Smooth muscle cell of the brain vasculature (primary cell): ENCODE results near the gene TMEM115.
A peak's percentile ranks its signal among the peaks of the same experiment; 100 is the strongest.

ENCODE experiments used
- DNase-seq: peaks from one replicate; pipeline ENCODE4 v3.0.0-alpha.2; 2012; ENCODE audit warnings: low read depth, low spot score

The TMEM115 gene

DNA sequence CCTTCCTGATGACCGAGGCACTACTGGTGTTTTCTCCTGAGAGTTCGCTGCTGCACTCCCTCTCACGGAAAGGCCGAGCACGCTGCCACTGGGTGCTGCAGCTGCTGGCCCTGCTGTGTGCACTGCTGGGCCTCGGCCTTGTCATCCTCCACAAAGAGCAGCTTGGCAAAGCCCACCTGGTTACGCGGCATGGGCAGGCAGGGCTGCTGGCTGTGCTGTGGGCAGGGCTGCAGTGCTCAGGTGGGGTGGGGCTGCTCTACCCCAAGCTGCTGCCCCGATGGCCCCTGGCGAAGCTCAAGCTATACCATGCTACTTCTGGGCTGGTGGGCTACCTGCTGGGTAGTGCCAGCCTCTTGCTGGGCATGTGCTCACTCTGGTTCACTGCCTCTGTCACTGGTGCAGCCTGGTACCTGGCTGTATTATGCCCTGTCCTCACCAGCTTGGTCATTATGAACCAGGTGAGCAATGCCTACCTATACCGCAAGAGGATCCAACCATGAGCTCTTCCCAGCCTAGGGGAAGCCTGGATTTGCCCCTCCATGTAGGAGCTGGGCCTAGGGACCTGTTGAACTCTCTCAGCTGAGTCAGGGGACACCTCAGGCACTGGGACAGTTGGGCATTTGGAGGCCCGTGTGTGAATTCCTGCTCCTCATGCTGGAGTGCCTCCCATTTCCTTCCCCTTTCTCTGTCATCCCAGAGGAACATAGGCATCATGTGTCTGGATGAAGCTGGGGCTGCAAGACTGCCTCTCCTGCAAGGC, 5.9 kb downstream of the TMEM115 start:
- no peak for DNase-seq

DNA sequence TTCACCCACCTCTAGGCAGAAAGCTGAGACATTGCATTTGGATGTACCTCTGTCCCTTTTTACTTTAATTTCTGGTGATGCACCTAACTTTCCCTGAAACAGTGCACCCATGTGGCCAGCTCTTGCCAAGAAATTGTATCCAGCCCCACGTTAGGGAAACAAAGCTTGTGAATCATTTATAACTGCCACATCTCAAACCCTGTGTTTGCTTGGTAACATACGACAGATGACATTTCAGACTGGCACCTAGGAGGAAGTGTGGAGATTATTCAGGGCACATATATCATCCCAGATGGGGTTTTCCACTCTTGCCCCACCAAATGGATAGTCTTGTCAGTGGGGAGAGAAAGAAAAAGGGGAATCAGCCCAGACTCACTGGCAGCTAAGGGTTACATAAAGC, 6.5 kb downstream of the TMEM115 start:
- no peak for DNase-seq

DNA sequence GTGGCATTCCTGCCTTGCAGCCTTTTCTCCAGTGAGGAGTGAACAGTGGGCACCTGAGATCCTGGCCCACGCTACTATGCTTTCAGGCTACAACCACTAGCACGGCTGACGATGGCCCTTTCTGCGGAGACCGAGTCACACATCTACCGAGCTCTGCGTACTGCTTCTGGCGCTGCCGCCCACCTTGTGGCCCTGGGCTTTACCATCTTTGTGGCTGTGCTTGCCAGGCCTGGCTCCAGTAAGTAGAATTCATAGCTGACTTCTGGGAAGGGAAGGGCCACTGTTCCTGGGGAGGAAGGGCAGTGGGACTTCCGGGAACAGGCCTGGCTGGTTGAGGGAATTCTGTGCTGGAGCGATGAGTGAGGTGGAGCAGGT, 8.0 kb downstream of the TMEM115 start:
- no peak for DNase-seq

DNA sequence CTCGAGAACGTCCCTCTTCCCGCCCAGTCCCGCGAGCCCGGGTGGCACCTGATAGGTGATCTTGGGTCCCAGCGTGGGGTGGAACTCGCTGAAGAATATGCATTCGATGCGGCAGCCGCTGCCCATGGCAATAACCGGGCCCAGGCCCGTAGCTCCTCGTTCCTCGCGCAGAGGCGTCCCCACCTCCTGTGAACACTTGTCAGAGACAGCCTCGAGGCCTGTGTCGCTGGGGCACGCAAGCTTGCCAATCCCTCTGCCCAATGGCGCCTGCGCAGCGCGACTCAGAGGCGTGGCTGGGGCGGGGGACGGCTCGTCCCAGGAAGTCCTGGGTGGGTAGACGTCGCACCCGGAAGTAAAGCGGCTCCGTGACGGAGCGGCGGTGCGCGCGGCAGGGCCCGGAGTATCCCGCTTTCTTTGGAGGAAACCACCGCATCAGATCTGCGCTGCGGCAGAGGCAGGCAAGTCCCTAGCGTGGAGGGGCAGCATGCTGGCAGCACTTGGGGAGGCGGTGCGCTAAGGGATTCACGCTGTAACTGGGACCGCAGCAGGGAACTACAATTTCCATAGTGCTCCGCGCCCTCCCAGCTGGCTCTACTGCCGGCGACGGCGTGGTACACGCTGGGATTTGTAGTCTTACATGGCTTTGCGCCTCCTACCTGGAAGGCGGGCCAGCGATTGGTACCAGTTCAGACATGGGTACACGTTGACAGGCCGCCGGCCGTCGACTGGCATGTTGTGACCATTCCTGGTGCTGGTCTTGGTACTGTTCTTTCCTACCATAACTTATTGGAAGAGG, 8.6 kb downstream of the TMEM115 start, which contains the start of the genes CYB561D2 and NPRL2:
Gene CYB561D2, plus strand, starts transcription at position 336 of the 796 bp plus-strand sequence. CDS start 572 bp downstream, outside the sequence.
Gene NPRL2, minus strand, starts transcription at position 249 of the 796 bp plus-strand sequence. Its CDS starts 123 bp downstream, at position 126.
- peak; percentile 82 for DNase-seq

DNA sequence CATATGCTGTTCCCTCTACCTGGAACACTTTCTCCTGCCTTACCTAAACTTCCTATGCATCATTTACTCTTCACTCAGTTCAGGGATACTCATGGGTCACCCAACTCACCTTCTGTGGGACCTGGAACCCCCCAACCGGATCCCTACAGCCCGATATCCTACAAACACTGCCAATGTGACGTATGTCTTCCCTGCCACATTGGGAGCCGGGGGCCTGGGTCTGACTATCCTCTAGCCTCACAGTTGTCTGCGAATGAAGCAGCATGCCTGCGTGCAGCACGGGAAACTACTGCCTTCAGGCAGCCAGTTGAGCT, 9.2 kb downstream of the TMEM115 start:
- DNase-seq, result no peak

DNA sequence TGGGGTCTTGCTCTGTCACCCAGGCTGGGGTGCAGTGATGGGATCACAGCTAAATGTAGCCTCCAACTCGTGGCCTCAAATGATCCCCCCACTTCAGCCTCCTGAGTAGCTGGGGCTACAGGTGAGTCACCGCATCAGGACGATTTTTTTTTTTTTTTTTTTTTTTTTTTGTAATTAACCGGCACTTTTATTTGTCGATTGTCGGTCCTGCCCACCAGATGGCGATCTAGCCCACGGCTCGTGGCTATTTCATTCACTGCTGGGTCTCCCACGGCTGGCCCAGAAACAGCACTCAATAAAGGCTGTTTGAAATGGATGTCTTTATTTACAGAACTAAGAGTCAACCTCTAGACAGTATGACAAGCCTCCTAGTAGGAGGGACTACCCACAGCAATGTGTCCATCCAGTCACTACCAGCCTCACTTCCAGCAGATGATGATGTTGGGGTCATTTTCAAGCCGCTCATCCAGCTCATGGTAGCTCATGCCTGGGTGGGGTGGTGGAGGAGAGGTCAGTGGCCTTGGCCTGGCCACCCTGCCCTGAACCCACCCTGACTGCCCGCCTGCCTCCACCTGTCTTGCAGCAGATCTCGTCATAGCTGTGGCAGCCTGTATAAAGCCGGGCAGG, 12.0 kb downstream of the TMEM115 start:
- no peak for DNase-seq

DNA sequence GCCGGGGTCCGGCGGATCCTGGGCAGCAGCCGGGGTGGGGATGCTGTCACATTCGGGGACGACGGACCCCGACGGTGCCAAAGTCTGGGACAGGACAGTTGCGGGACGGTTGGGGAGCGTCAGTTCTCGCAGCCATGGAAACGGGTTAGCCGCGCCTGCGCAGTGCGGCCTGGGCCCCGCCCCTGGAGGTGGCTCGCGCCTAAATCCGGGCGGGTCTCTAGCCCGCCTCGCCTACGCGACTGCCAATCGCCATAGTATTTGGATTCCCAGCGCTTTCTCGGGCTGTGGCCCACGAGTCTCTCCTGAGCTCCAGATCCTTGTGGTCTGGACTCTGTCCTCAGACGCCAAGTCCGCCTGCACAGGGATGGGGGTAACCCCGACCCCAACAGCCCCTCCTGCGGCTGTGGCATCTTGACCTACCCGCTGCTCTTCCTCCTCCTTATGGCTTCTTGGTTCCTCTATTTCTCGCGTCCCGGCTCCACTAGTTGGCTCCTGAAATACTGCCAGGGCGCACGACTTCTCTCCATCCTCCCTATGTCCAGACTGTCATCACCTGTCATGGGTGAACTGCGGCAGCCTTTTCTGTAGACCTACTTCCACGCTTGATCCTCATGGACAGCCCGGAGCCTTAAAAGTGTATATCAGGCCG, 13.6 kb downstream of the TMEM115 start, which contains the start of gene ZMYND10:
Gene ZMYND10, minus strand, starts transcription at position 147 of the 649 bp plus-strand sequence. CDS start 153 bp downstream, outside the sequence.
- DNase-seq, result no peak

DNA sequence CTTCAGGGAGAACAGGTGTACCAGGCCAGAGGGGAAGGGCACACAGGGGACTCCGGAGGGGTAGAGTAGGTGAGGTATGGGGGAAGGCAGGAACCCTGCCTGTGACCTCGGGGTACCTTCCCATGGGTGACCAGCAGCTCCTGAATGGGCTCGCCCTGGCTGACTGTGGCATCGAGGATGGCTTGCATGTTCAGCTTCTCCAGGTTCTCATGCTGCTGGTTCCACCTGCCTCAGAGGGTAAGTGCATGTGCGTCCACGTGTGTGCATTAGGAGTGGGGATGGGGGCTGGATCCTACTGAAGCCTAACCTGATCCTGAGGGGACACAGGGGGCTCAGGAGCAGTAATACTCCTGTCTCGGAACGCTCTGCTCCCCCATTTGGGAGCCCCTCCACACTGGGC, 14.3 kb downstream of the TMEM115 start:
- DNase-seq, result no peak

DNA sequence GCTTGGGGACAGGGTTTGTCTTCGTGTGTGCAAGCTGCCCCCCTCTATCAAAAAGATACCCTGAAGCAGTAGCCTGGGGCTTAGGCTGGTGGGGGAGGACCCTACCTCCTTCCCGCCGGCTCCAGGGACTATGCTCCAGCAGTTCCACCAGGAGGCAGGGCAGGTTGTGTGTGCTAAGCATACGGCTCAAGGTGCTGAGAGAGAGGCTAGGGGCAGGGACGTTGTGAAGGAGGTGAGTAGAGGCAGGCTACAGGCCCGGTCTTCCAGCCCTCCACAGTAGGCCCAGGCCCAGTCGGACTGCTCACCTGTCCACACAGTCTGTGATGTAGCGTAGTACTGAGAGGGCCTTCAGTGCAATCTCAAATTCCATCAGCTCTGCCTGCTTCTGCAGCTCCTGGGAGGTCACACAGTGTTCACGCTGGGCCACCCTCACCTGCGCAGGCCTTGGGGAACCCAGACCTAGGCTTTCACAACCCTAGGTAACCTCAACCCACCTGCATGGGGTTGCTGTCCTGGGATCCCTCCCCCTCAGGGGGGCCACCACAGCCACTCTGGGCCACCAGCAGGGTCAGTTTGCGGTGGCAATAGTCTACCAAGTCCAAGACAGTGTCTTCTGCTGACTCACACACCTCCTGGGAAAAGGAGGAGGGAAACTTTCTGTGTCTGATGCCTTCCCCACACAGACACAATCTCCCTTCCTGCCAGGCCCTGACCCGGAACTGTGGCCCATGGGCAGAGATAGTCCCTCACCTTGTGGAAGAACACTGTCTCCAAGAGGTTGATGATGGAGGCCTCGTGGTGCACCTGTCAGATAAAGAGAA, 16.3 kb downstream of the TMEM115 start:
- DNase-seq, result no peak

DNA sequence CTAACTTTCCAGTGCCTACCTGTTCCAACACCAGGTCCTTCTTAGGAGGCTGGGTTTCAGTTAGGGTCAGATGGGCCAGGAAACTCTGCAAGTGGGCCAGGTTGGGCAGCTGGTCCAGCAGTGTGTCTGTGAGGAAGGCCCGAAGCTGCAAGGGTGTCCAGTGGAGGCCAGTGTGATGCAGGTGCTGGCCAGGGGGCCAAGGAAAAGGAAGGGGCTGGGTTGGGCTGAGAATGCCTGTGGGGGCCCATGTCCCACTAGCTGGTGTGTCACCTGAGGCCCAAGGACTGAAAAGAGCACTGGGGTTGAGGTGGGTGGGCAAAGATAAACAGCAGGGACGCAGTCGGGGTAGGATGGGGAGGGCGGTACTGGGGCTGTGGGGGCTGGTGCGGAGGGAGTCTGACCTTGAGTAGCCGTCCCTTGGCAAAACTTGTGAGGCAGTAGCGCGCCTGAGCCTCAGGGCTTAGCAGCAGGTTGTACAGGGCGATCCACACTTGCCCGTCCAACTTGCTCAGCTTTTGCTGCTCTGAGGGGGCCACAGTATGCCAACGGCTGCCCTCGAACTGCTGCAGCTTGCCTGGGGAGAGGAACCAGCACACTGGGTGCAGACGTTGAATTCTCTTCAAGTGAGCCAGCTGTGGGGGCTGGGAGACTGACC, 17.2 kb downstream of the TMEM115 start:
- DNase-seq, result no peak

DNA sequence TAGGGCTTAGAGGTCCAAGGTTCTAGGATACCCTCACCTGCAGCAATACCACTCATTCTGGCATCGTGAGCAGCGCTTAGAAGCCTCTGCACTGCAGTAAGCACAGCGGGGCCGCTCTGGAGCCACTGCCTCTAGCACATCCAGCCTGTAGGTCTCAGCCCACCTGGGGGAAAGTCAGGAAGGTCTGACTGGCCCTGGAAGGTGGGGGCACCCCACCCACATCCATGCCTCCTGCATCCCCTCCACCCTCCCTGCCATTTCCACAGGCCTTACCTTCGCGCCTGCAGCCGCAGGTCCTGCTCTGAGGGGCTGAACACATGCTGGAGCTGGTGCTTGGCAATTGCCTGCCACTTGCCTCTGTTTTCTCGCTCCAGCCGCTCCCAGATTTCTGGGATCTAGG, 17.8 kb downstream of the TMEM115 start:
- no peak for DNase-seq

DNA sequence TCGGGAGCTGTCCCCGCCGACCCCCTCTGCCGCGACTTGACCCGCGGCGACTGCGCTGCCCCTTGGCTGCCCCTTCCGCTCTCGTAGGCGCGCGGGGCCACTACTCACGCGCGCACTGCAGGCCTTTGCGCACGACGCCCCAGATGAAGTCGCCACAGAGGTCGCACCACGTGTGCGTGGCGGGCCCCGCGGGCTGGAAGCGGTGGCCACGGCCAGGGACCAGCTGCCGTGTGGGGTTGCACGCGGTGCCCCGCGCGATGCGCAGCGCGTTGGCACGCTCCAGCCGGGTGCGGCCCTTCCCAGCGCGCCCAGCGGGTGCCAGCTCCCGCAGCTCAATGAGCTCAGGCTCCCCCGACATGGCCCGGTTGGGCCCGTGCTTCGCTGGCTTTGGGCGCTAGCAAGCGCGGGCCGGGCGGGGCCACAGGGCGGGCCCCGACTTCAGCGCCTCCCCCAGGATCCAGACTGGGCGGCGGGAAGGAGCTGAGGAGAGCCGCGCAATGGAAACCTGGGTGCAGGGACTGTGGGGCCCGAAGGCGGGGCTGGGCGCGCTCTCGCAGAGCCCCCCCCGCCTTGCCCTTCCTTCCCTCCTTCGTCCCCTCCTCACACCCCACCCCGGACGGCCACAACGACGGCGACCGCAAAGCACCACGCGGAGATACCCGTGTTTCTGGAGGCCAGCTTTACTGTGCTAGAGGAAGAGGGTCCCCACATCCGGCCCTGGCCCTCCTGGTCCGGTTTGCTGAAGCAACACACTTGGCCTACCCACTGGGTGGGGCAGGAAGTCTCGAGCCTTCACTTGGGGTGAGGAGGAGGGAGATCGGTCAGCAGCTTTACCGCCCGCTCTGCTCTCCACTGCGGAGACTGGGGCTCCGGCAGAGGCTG, 18.6 kb downstream of the TMEM115 start, which contains the start of gene RASSF1:
Gene RASSF1, minus strand, starts transcription at position 389 of the 882 bp plus-strand sequence. Its CDS starts 31 bp downstream, at position 358.
- no peak for DNase-seq

DNA sequence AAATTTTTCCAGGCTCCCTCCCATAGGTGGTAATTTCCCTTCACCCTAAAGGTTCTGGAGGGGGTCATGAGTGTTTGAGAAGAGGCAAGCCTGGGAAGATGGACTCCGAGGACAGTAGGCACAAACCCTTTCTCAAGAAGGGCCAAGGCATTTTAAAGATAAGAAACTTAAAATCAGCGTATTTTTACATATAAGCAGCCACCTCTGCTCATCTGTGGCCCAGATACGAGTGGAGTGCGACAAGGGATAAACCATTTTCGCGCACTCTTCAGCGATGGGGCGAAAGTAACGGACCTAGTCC, 19.2 kb downstream of the TMEM115 start:
- no peak for DNase-seq

DNA sequence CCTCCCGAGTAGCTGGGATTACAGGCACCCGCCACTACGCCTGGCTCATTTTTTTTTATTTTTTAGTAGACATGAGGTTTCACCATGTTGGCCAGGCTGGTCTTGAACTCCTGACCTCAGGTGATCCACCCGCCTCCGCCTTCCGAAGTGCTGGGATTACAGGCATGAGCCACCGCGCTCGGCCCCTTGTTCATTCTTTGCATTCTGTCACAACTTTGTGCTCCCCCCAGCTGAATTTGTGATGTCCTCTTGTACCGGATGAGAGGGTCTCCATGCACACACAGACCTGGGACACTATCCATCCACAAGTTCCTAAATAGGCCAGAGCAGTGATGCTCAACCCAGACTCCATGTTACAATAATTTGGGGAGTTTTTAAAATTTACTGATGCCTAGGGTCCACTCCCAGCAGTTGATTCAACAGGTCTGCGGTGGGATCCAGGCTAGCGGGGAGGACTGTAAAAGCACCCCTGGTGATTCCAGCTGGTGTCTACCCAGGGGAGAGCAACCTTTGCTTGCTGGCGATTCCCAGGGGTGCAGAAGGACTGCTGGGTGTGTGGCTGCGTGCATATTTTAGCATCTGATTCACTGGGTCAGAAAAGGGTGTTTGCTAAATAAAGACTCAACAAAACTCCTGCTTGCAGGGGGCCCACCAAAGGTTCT, 19.7 kb downstream of the TMEM115 start:
- no peak for DNase-seq

DNA sequence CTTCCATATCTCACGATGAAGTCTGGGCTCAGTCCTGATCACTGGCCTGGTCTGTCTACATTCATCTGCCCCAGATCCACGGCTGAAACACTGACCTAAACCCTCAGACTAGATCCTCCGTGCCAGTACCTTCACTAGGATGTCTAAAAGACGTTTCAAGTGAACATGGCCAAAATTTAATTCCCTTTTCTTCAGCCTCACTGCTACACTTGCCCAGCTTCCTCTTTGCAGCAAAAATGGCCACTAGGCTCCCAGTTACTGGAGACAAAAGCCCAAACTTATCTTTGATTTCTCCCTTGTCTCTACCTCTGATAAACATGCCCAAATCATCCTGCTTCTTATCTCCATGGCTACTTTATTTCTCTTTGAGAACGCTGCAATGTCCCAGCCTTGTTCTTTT, 20.4 kb downstream of the TMEM115 start:
- no peak for DNase-seq

DNA sequence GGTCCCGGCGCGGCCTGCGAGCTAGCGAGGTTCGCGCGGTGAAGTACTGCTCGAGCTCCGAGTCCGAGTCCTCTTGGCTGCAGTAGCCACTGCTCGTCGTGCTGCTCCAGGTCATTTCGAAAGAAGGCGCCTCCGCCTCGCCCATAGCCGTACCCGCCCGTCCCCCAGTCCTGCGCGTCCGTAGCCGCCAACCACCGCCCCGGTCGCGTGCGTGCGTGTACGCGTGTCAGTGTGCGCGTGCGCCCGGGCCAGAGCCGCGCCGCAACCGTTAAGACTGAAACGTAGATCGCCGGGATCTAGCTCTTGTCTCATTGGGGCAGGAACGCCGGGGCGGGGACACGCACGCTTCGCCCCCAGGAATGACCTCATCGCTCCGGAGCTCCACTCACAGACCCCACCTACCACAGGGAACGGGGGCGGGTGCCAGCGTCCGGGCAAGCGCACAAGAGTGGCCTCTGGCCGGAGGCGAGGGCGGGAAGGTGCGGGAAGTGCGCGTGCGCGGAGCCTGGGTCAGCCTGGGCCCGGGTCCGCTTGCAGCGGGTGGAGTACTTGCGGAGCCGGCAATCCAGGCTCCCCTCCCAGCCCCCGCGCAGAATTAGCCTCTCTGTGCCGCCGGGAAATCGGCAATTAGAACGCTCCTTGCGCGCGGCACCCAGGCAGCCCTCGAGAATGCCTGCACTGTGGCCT, 22.0 kb downstream of the TMEM115 start:
- DNase-seq, result peak; percentile 98

DNA sequence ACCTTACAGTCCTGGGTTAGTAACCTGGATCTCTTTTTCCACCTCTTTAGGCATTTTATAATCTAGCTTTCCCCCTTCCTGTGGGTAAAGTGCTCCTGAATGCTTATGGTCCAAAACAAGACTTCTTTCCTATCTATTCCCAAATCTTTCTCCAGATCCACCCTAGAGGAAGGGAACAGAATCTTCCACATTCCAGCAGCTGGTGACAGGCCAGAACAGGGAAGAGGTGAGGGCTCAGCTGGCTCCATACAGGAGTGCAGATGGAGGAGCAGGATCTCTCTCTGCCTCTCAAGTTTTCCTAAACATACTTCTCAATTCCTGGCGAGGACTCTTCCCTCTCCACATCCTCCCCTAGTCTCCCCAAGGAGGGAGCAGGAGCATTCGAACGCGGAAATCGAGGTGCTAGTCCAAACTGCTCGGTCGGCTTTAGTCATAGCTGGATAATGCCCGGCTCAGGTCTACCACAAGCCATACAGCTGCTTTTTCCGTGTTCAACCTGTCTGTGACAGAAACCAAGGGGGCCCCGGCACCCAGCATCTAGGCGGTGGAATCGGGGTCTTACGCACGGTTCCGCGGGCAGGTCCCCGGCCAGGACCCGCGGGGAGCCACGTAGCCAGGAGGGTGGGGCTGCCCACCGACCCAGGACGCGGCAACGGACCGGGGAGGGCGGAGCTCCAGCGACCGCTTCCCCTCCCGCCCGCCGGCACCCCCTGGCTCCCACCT, 22.7 kb downstream of the TMEM115 start:
- DNase-seq, result no peak
